ENCODE measurements around the gene CROT. TPM values are rescaled to one million over a fixed set of nuclear protein-coding genes. Genes with fewer than 3 reads are reported as not detected.

Gene CROT
- total RNA-seq, 1 experiment from 2014 or later: 3.5 TPM

DNA sequence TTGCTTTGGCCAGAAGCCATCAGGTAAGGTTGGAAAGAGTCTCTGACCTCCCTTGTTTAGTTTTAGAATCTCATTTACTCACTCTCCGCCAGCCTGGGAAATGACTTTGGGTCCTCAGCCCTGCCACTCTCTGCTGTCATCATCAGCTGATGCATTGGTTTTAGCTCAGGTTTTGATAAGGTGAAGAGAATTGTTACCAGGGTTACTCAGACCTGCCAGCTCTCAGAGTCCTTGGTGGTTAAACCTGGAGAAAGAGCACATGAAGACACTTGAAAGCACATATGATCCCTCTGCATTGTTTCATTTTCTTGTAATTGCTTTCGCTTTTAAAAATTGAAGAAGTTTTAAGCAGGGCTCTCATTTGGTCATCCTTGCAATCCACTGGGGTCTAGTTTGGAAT is 4.0 kb upstream of the CROT start:
- CTCF ChIA-PET: no interaction called here
- intact Hi-C loops (cut with micrococcal nuclease; ENCODE audit: unreplicated experiment): no loop called here
- BruUV-seq (replicated peaks): no TSS peak

DNA sequence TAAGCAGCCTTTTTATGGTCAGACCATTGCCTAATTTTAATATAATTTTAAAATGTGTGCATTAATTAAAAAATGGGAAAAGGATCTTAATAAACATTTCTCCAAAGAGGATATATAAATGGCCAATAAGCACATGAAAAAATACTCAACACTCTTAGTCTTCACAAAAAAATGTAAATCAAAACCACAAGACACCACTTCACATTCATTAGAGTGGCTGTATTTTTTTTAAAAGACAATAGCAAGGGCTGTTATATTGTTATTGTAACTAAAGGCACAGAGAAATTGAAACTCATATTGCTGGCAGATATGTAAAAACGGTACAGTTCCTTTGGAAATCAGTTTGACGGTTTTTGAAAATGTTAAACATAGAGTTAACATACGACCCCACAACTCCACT is 3.2 kb upstream of the CROT start:
- Histone ChIP-seq H3K4me1 (ENCODE audit: insufficient read depth, low read length, poor library complexity, severe bottlenecking) (no peaks in the 10 kb centered on the region), H3K9me3 (ENCODE audit: low read depth, low read length, poor library complexity, severe bottlenecking) (no peaks in the 10 kb centered on the region), H3K36me3 (ENCODE audit: insufficient read depth, low read length, poor library complexity, severe bottlenecking) (no peaks in the 10 kb centered on the region), H3K27me3 (replicated peaks; ENCODE audit: insufficient read depth, low read depth, low read length, poor library complexity) (no peaks in the 10 kb centered on the region), H3K27ac (ENCODE audit: low read depth, low read length, poor library complexity, severe bottlenecking) (no peak overlapping the region), H3K4me3 (ENCODE audit: low read depth, low read length, poor library complexity, severe bottlenecking) (no peak overlapping the region)
- intact Hi-C loops (cut with micrococcal nuclease; ENCODE audit: unreplicated experiment): no loop called here
- TF ChIP-seq EZH2 (IDR thresholded peaks at IDR 0.05; ENCODE audit: borderline replicate concordance, low read depth, low read length, poor library complexity, severe bottlenecking): no peak
- TF ChIP-seq, protein P1, sequence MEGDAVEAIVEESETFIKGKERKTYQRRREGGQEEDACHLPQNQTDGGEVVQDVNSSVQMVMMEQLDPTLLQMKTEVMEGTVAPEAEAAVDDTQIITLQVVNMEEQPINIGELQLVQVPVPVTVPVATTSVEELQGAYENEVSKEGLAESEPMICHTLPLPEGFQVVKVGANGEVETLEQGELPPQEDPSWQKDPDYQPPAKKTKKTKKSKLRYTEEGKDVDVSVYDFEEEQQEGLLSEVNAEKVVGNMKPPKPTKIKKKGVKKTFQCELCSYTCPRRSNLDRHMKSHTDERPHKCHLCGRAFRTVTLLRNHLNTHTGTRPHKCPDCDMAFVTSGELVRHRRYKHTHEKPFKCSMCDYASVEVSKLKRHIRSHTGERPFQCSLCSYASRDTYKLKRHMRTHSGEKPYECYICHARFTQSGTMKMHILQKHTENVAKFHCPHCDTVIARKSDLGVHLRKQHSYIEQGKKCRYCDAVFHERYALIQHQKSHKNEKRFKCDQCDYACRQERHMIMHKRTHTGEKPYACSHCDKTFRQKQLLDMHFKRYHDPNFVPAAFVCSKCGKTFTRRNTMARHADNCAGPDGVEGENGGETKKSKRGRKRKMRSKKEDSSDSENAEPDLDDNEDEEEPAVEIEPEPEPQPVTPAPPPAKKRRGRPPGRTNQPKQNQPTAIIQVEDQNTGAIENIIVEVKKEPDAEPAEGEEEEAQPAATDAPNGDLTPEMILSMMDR (conservative IDR thresholded peaks at IDR 0.05; ENCODE audit: low read depth, low read length): no peak
- BruUV-seq (replicated peaks): no TSS peak
- POLR2A ChIA-PET (ENCODE audit: low non-redundant PET): no interaction called here
- DNase-seq (ENCODE audit: low spot score): no peak
- CTCF ChIA-PET: no interaction called here

More for the DNA sequence above, 4.0 kb upstream of the CROT start:
- TF ChIP-seq, protein P1 (conservative IDR thresholded peaks at IDR 0.05; ENCODE audit: low read depth, low read length): no peak
- TF ChIP-seq EZH2 (IDR thresholded peaks at IDR 0.05; ENCODE audit: borderline replicate concordance, low read depth, low read length, poor library complexity, severe bottlenecking): no peak
- no peak for DNase-seq (ENCODE audit: low spot score)
- Histone ChIP-seq H3K9me3 (ENCODE audit: low read depth, low read length, poor library complexity, severe bottlenecking) (no peaks in the 10 kb centered on the region), H3K27me3 (replicated peaks; ENCODE audit: insufficient read depth, low read depth, low read length, poor library complexity) (no peaks in the 10 kb centered on the region), H3K36me3 (ENCODE audit: insufficient read depth, low read length, poor library complexity, severe bottlenecking) (no peaks in the 10 kb centered on the region), H3K27ac (ENCODE audit: low read depth, low read length, poor library complexity, severe bottlenecking) (no peak overlapping the region), H3K4me3 (ENCODE audit: low read depth, low read length, poor library complexity, severe bottlenecking) (no peak overlapping the region), H3K4me1 (ENCODE audit: insufficient read depth, low read length, poor library complexity, severe bottlenecking) (no peaks in the 10 kb centered on the region)
- POLR2A ChIA-PET (ENCODE audit: low non-redundant PET): no interaction called here

GRCh38 chr7:87344446-87344845 is 1.0 kb upstream of the CROT start:
- no peak overlapping the region for H3K27ac ChIP-seq (ENCODE audit: low read depth, low read length, poor library complexity, severe bottlenecking)
- CTCF ChIA-PET: no interaction called here
- no TSS peak for BruUV-seq (replicated peaks)

More at GRCh38 chr7:87344446-87344845, 1.0 kb upstream of the CROT start:
- Histone ChIP-seq H3K9me3 (ENCODE audit: low read depth, low read length, poor library complexity, severe bottlenecking) (no peaks in the 10 kb centered on the region), H3K27me3 (replicated peaks; ENCODE audit: insufficient read depth, low read depth, low read length, poor library complexity) (no peaks in the 10 kb centered on the region), H3K4me1 (ENCODE audit: insufficient read depth, low read length, poor library complexity, severe bottlenecking) (no peaks in the 10 kb centered on the region), H3K4me3 (ENCODE audit: low read depth, low read length, poor library complexity, severe bottlenecking) (peak overlapping the region; percentile 55), H3K36me3 (ENCODE audit: insufficient read depth, low read length, poor library complexity, severe bottlenecking) (no peaks in the 10 kb centered on the region)
- intact Hi-C loops (cut with micrococcal nuclease; ENCODE audit: unreplicated experiment): no loop called here
- no peak for TF ChIP-seq EZH2 (IDR thresholded peaks at IDR 0.05; ENCODE audit: borderline replicate concordance, low read depth, low read length, poor library complexity, severe bottlenecking)
- TF ChIP-seq, protein P1 (conservative IDR thresholded peaks at IDR 0.05; ENCODE audit: low read depth, low read length): no peak
- no peak for DNase-seq (ENCODE audit: low spot score)
- POLR2A ChIA-PET (ENCODE audit: low non-redundant PET): no interaction called here
